Measurements from ENCODE around the gene UQCR11. TPM values are rescaled to one million over a fixed set of nuclear protein-coding genes. Genes with fewer than 3 reads are reported as not detected.

Gene UQCR11
- polyA plus RNA-seq, 1 donor (not counting 4 experiments of a cell fraction or from before 2014, with no cell fraction given) = 327 TPM

DNA sequence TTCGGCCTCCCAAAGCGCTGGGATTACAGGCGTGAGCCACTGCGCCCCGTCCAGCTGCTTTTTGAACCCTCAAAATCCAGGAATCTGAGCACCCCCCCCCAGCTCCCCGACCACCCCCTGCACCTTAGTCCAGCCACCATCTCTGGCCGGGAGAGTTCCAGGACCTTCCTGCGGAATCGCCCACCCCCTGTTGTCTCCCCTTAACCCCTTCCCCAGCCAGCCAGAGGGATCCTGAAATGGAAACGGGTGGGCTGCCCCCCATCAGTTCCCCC lies 11.8 kb downstream of the UQCR11 start:
- no peaks in the 10 kb centered on the region for H3K27me3 ChIP-seq (ENCODE audit: control insufficient read depth, extremely low read depth, insufficient read depth, low read length)
- peak overlapping the region; percentile 79 for H3K9ac ChIP-seq (ENCODE audit: control insufficient read depth, extremely low read depth, insufficient read depth, low read length)
- H3K9me1 ChIP-seq (ENCODE audit: control insufficient read depth, extremely low read depth, insufficient read depth, low read length) = no peaks in the 10 kb centered on the region
- no peaks in the 10 kb centered on the region for H3K9me3 ChIP-seq (ENCODE audit: control insufficient read depth, low read depth, low read length)
- peaks cover 7% of the 10 kb centered on the region for H4K20me1 ChIP-seq (ENCODE audit: control insufficient read depth, extremely low read depth, insufficient read depth, low read length)
- peaks cover 12 to 14% of the 10 kb centered on the region in 2 experiments for H3K36me3 ChIP-seq (ENCODE audit: control insufficient read depth in 2 of 2, extremely low read depth in 1 of 2, insufficient read depth in 2 of 2, low read length in 2 of 2)
- H3K4me1 ChIP-seq (ENCODE audit: control insufficient read depth, extremely low read depth, insufficient read depth, low read length) = peaks cover 26% of the 10 kb centered on the region
- peaks cover 32% of the 10 kb centered on the region for H3K79me2 ChIP-seq (ENCODE audit: control insufficient read depth, insufficient read depth, low read length)
- TF ChIP-seq, protein P1, sequence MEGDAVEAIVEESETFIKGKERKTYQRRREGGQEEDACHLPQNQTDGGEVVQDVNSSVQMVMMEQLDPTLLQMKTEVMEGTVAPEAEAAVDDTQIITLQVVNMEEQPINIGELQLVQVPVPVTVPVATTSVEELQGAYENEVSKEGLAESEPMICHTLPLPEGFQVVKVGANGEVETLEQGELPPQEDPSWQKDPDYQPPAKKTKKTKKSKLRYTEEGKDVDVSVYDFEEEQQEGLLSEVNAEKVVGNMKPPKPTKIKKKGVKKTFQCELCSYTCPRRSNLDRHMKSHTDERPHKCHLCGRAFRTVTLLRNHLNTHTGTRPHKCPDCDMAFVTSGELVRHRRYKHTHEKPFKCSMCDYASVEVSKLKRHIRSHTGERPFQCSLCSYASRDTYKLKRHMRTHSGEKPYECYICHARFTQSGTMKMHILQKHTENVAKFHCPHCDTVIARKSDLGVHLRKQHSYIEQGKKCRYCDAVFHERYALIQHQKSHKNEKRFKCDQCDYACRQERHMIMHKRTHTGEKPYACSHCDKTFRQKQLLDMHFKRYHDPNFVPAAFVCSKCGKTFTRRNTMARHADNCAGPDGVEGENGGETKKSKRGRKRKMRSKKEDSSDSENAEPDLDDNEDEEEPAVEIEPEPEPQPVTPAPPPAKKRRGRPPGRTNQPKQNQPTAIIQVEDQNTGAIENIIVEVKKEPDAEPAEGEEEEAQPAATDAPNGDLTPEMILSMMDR (optimal IDR thresholded peaks at IDR 0.05 in 1 of 3, IDR thresholded peaks at IDR 0.05 in 1 of 3, conservative IDR thresholded peaks at IDR 0.05 in 1 of 3; ENCODE audit: extremely low read depth in 1 of 3, insufficient read depth in 2 of 3, low read length in 3 of 3) = no peak
- no peak for TF ChIP-seq EZH2 (IDR thresholded peaks at IDR 0.05; ENCODE audit: low read length)
- H3K27ac ChIP-seq (ENCODE audit: control insufficient read depth, insufficient read depth, low read length) = no peak overlapping the region
- DNase-seq (ENCODE audit: low read depth, low spot score) (no peak), FAIRE-seq (no peak)
- dilution Hi-C loops (cut with MboI; ENCODE audit: extremely low pct_ligation_motif_present, low sequenced_read_pairs) = no loop called here
- H2AFZ ChIP-seq (ENCODE audit: control insufficient read depth, low read length) = no peak overlapping the region
- peak overlapping the region in 1 of 3 experiments; percentile 74 for H3K4me3 ChIP-seq (ENCODE audit: control insufficient read depth in 2 of 3, extremely low read depth in 1 of 3, insufficient read depth in 2 of 3, low read depth in 1 of 3, low read length in 3 of 3)
- H3K4me2 ChIP-seq (ENCODE audit: control insufficient read depth, extremely low read depth, insufficient read depth, low read depth, low read length) = peak overlapping the region; percentile 94

DNA sequence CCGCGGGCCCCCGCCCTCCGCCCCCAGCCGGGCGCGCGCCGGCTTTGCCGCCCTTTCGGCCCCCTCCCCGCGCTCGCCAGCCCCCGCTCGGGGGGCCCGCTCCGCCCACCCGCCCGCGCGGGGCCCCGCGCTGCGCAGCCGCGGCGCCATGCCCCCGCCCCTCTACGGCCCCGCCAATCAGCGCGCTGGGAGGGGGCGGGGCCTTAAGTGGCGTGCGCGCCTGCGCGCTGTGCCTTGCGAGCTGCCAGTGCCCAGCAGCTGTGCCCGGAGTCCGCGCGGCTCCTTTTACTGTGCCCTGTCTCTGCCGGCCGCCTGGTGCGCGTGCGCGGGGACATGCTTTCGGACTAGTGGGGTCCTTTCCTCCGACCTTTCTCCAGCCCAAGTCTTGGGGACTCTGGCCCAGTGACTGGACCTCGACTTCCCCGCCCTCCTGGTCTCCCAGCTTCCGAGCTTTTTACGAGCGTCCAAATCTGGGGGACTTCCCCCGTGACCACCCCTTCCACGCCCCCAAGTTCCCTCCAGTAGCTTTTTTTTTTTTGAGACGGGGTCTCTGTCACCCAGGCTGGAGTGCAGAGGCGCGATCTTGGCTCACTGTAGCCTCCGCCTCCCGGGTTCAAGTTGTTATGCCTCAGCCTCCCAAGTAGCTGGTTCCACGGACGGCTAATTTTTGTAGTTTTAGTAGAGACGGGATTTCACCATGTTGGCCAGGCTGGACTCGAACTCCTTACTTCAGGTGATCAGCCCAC lies 12.3 kb downstream of the UQCR11 start, which contains the start of gene MBD3:
MBD3 (minus strand) TSS at position 111 of the 746 bp plus-strand sequence. CDS start 234 bp downstream, outside the sequence.
- peaks cover 7% of the 10 kb centered on the region for H4K20me1 ChIP-seq (ENCODE audit: control insufficient read depth, extremely low read depth, insufficient read depth, low read length)
- dilution Hi-C loops (cut with MboI; ENCODE audit: extremely low pct_ligation_motif_present, low sequenced_read_pairs) = no loop called here
- peak within 1 kb of the TSS; percentile 98 for H3K9ac ChIP-seq (ENCODE audit: control insufficient read depth, extremely low read depth, insufficient read depth, low read length)
- no peak for FAIRE-seq
- DNase-seq (ENCODE audit: low read depth, low spot score) = peak; percentile 61
- H3K9me1 ChIP-seq (ENCODE audit: control insufficient read depth, extremely low read depth, insufficient read depth, low read length) = peaks cover under 1% of the 10 kb centered on the region
- no peaks in the 10 kb centered on the region for H3K9me3 ChIP-seq (ENCODE audit: control insufficient read depth, low read depth, low read length)
- peak within 1 kb of the TSS; percentile 78 for H2AFZ ChIP-seq (ENCODE audit: control insufficient read depth, low read length)
- peaks cover 30% of the 10 kb centered on the region for H3K4me1 ChIP-seq (ENCODE audit: control insufficient read depth, extremely low read depth, insufficient read depth, low read length)
- H3K36me3 ChIP-seq (ENCODE audit: control insufficient read depth in 2 of 2, extremely low read depth in 1 of 2, insufficient read depth in 2 of 2, low read length in 2 of 2) = peaks cover 9 to 13% of the 10 kb centered on the region in 2 experiments
- TF ChIP-seq, protein P1 (optimal IDR thresholded peaks at IDR 0.05 in 1 of 3, IDR thresholded peaks at IDR 0.05 in 1 of 3, conservative IDR thresholded peaks at IDR 0.05 in 1 of 3; ENCODE audit: extremely low read depth in 1 of 3, insufficient read depth in 2 of 3, low read length in 3 of 3) = no peak
- no peak for TF ChIP-seq EZH2 (IDR thresholded peaks at IDR 0.05; ENCODE audit: low read length)
- peaks cover 32% of the 10 kb centered on the region for H3K79me2 ChIP-seq (ENCODE audit: control insufficient read depth, insufficient read depth, low read length)
- peak within 1 kb of the TSS; percentile 94 to 96 (median 94) for H3K4me3 ChIP-seq (ENCODE audit: control insufficient read depth in 2 of 3, extremely low read depth in 1 of 3, insufficient read depth in 2 of 3, low read depth in 1 of 3, low read length in 3 of 3)
- H3K4me2 ChIP-seq (ENCODE audit: control insufficient read depth, extremely low read depth, insufficient read depth, low read depth, low read length) = peak within 1 kb of the TSS; percentile 95
- H3K27me3 ChIP-seq (ENCODE audit: control insufficient read depth, extremely low read depth, insufficient read depth, low read length) = no peaks in the 10 kb centered on the region
- peak within 1 kb of the TSS; percentile 89 for H3K27ac ChIP-seq (ENCODE audit: control insufficient read depth, insufficient read depth, low read length)
